GM08714 (cell line): ENCODE measurements around the gene DNAJB4.

Experiments used
- H3K4me3 ChIP-seq: fragments of 200-500 bp; sonication (Bioruptor generic); 2 replicates; pipeline ENCODE4 v1.5.1; 2014; ENCODE audit warnings: mild to moderate bottlenecking, low read length, inconsistent platforms
- ZNF274 ChIP-seq: IDR thresholded peaks from 2 replicates; pipeline ENCODE4 v1.6.1; 2012; ENCODE audit warnings: mild to moderate bottlenecking, low read depth, low read length

DNAJB4 gene

GRCh38 chr1:78038071-78038470 is 33.3 kb downstream of the DNAJB4 start:
- TF ChIP-seq ZNF274: no peak
- no peak overlapping the region for H3K4me3 ChIP-seq

DNA sequence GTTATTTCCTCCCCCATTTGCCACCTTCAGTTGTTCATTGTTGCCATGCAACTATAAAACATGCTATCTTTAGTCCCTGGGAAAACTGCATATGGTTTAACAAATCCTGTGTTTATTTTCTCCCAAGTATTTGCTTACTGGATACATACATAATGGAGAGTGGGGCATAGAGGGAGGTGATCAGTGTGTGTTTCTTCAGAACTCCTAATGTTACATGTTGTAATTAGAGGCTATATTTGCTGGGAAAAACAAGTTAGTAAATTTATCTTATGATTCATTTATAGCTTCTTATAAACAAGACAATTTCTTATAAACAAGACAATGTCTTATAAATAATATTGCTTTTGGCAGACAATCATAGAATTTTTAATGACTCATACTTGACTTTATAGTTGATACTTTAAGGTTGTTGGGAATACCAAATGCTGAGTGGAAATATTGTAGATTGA is 33.8 kb downstream of the DNAJB4 start:
- no peak overlapping the region for H3K4me3 ChIP-seq
- no peak for TF ChIP-seq ZNF274

DNA sequence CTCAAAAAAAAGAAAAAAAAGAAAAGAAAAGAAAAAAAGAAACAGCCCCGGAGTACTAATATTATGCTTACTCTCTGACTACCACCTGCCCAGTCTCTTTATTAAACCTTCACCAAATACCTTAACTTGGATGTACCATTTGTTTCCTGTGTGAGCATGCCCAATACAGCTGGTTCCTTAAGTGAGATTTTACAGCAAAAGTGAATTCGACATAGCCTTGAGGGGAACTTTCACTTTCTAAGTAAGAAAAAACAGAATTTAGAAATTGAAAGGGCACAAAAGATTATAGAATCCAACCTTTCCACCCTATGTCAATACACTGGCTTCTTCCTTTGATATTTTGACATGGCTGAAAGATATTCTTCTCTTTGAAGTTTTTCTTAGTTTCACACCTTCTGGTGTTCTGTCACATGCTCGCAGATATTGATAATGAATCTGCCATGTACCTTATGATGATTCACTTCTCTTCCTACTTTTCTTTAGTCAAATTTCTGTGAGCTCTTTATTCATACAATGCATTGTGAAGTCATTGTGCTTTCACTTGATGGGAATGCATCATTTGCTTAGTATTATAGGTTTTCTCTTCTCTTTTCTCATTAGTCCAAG is 35.8 kb downstream of the DNAJB4 start:
- TF ChIP-seq ZNF274: no peak
- H3K4me3 ChIP-seq: no peak overlapping the region

DNA sequence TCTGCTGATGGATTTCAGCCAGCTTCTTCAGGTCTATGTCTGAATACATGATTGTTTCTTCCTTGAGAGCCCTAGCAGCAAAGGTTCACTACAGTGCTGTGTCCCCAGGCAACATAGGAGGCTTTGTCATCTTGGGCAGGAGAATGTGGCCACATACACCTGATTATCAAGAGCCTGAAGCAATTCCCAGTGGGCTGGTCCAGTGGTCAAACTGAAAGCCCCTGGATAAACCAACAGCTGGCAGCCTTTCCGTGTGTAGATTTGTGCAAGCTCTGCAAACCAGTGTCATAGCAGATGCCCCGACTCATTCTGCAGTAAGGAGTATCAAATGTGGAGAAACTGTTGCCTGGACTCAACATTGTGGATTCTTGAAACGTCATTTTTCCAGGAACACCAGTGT is 38.7 kb downstream of the DNAJB4 start:
- no peak for TF ChIP-seq ZNF274
- H3K4me3 ChIP-seq: no peak overlapping the region

DNA sequence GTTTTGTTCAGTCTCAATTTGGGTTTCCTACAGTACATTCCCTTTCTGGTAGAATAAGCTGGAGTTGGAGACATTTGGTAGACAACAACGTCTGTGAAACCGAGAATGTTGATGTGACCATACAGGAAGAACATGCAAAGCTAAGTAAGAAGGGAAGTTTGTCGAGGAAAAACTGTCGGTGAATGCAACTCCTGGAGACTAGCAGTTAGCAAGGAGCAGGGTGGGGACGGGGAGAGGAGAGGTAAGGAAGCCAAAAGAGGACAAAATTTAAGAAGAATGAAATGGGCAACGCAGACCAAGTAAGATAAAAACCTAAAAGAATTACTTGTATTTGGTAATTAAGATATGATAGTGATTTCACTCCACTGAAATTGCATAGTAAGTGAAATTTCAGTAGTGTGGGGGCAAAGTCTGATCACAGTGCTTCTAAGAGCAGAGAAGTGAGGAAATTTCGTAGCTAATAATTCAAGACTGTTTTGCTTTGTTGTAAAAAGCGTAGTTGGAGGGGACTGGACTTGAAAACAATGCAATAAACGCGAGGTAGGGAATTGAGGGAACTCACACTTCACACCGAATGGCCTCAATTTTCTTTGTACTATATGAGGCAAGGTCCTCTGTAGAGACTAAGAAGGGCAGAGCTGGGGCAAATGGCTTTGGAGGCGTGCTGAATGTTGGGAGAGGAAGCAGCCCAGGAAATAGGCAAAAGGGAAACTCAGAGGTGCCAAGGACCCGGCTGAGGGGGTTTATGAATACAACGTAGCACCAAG is 40.2 kb downstream of the DNAJB4 start:
- TF ChIP-seq ZNF274: no peak
- H3K4me3 ChIP-seq: no peak overlapping the region

GRCh38 chr1:78045563-78045925 is 40.8 kb downstream of the DNAJB4 start:
- peak overlapping the region; percentile 37; the same call in 1 of the 2 replicates for H3K4me3 ChIP-seq
- no peak for TF ChIP-seq ZNF274

GRCh38 chr1:78045926-78046778 is 41.4 kb downstream of the DNAJB4 start, which contains the start of gene GIPC2:
GIPC2 (plus strand) TSS chr1:78045966; CDS start chr1:78046095, 129 bp downstream.
- no peak for TF ChIP-seq ZNF274
- H3K4me3 ChIP-seq: peak within 1 kb of the TSS; percentile 37; the same call in 1 of the 2 replicates

DNA sequence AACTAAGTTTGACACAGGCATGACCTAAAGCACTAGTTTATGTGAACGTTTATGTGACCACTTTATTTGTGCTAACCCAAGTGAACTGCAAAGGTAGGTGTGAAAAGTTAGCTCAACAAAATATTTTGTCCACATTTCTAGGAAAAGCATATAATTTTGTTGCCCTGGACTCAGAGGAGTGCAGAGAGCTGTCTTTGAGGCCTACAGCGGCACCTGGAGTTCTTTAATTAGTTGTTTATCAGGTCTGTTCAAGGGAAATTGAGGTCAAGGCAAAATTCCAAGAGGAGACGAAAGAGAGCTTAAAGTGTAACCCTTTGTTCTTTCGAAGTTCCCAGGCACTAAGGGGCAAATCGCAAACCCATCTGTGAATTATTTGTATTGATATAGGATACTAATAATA is 42.4 kb downstream of the DNAJB4 start:
- H3K4me3 ChIP-seq: no peak overlapping the region
- TF ChIP-seq ZNF274: no peak

GRCh38 chr1:78047631-78048030 is 42.9 kb downstream of the DNAJB4 start:
- H3K4me3 ChIP-seq: no peak overlapping the region
- no peak for TF ChIP-seq ZNF274

DNA sequence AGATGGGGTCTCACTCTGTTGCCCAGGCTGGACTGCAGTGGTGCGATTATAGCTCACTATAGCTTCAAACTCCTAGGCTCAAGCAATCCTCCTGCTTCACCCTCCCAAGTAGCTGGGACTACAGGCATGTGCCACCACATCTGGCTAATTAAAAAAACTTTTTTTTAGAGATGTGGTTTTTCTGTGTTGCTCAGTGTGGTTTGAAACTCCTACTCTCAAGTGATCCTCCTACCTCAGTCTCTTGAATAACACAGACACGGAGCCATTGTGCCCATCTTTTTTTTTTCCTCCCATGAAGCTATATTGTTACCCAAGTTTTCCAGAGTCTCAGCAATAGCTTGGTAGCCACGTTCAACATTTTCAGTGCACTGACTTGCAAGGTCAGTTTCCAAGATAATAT is 43.7 kb downstream of the DNAJB4 start:
- TF ChIP-seq ZNF274: no peak
- H3K4me3 ChIP-seq: no peak overlapping the region

DNA sequence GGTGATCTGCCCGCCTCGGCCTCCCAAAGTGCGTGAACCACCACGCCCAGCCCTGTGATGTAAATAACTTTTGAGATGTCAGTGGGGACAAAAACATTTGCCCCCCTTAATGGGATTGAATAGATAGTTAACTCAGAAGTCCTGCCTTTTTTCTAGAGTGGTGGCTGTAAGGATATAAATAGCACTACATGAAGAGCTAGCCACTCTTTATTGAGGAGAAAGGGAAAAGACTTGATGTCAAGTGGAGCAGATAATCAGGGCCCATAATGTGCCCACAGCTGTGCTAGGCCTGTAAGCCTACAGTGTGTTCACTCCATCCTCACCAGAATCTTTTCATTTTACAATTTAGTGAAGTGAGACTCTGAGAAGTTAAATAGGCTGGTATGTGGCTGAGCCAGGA is 44.7 kb downstream of the DNAJB4 start:
- no peak overlapping the region for H3K4me3 ChIP-seq
- TF ChIP-seq ZNF274: no peak

DNA sequence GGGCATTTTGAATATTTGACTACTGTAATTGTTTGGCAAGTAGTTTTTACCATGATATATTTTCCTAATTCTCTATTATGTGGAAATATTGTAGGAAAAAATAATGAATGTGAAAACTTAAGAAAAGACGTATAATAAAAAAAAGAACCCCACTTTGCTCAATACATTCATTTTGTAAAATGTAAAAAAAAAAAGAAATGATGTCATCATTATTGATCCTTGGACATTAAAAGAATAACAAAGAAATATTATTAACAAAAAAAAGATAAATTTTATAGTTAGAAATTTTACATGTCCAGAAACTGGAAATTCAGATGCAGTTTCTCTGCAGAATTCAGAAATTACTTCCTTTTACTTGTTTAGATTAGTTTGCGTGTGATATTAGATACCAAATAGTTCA is 46.3 kb downstream of the DNAJB4 start:
- no peak for TF ChIP-seq ZNF274
- H3K4me3 ChIP-seq: no peak overlapping the region

DNA sequence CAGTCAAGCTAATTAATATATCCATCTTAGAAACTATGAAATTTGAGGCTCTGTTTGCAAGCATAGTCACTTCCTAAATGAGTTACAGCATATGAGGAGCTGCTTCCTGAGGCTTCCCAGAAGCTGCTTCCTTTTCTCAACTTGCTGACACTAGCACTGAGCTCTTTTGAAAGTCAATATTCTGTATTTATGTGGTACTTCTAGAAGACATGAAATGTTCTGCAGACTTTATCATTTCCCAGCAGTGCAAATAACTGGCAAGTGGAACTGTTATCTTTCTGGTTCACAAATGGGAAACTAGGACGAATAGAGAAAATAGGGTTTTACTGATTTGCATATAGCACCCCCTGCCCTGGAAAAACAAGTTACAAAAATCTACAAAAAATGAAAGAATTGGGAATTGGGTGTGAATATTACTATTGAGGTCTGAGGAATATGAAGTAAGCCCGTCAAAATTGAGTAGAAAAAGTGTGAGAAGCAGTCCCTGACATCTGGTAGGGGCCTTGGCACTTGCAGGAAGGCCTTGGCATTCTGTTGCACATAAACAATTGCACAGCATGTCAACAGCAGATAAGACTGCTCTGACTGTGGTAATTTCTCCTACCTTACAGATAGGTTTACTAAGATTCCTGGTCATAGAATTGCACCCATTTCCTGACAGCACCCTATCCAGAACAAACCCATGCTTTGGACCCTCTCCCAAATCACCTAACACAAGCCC is 48.1 kb downstream of the DNAJB4 start:
- TF ChIP-seq ZNF274: no peak
- no peak overlapping the region for H3K4me3 ChIP-seq

DNA sequence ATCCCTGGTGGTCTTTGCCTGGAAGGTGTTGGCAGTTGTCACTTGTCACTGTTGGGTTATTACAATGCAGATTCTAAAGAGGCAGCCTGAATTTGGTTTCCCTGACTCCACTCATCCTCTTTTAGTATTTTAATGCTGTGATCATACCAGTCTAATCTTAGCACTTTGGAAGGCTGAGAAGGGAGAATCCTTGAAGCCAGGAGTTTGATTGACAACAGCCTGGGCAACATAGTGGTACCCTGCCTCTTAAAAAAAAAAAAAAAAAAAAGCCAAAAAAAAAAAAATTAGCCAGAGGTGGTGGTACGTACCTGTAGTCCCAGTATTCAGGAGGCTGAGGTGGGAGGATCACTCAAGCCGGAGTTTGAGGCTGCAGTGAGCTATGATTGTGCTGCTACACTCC is 48.8 kb downstream of the DNAJB4 start:
- TF ChIP-seq ZNF274: no peak
- no peak overlapping the region for H3K4me3 ChIP-seq
